ENCODE results near the gene NEK9.

DNA sequence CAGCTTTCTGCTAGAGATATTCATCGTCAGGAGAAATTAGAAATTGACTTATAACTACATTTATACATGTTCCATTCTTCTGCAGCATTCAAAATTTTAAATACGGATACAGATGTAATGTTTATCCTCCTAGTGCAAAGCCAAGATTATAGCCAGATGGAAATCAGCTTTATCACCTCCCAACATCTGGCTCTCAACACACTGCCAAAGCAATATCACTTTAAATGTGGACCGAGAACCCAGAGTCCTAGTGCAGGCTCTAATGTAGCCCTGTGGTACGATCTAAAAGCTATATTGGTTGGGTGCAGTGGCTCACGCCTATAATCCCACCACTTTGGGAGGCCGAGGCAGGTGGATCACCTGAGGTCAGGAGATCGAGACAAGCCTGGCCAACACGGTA is 82.1 kb downstream of the NEK9 start:
- TF ChIP-seq, protein P1, sequence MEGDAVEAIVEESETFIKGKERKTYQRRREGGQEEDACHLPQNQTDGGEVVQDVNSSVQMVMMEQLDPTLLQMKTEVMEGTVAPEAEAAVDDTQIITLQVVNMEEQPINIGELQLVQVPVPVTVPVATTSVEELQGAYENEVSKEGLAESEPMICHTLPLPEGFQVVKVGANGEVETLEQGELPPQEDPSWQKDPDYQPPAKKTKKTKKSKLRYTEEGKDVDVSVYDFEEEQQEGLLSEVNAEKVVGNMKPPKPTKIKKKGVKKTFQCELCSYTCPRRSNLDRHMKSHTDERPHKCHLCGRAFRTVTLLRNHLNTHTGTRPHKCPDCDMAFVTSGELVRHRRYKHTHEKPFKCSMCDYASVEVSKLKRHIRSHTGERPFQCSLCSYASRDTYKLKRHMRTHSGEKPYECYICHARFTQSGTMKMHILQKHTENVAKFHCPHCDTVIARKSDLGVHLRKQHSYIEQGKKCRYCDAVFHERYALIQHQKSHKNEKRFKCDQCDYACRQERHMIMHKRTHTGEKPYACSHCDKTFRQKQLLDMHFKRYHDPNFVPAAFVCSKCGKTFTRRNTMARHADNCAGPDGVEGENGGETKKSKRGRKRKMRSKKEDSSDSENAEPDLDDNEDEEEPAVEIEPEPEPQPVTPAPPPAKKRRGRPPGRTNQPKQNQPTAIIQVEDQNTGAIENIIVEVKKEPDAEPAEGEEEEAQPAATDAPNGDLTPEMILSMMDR (IDR thresholded peaks at IDR 0.05; ENCODE audit: low read depth, low read length, missing input control), result no peak
- TF ChIP-seq, protein P2, sequence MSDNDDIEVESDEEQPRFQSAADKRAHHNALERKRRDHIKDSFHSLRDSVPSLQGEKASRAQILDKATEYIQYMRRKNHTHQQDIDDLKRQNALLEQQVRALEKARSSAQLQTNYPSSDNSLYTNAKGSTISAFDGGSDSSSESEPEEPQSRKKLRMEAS (IDR thresholded peaks at IDR 0.05), result no peak
- TF ChIP-seq SP1 (IDR thresholded peaks at IDR 0.05) (no peak), YY1 (IDR thresholded peaks at IDR 0.05) (no peak), RAD21 (IDR thresholded peaks at IDR 0.05) (no peak), FOXA1 (IDR thresholded peaks at IDR 0.05) (no peak)
- TF ChIP-seq, protein P3, sequence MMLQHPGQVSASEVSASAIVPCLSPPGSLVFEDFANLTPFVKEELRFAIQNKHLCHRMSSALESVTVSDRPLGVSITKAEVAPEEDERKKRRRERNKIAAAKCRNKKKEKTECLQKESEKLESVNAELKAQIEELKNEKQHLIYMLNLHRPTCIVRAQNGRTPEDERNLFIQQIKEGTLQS (IDR thresholded peaks at IDR 0.05), result no peak
